PC-3 (cell line): Measurements from ENCODE around the gene HBD.

Experiments
- EZH2 ChIP-seq: fragments of 300-600 bp; sonication (generic); IDR thresholded peaks from one replicate; pipeline ENCODE4 v1.6.1; 2017; ENCODE audit warnings: antibody characterized with exemption, mild to moderate bottlenecking, low read length; ENCODE audit not compliant: unreplicated experiment
- EZH2phosphoT487 ChIP-seq: fragments of 300-600 bp; sonication (generic); IDR thresholded peaks from 2 replicates; pipeline ENCODE4 v1.6.1; 2018; ENCODE audit warnings: mild to moderate bottlenecking, antibody characterized with exemption, low read length, borderline replicate concordance
- TF ChIP-seq, protein P1 (sequence below): fragments of 300-600 bp; sonication (generic); conservative IDR thresholded peaks from 2 replicates; pipeline ENCODE4 v1.5.1; 2017; ENCODE audit warnings: antibody characterized with exemption, low read depth, mild to moderate bottlenecking, low read length

DNA sequence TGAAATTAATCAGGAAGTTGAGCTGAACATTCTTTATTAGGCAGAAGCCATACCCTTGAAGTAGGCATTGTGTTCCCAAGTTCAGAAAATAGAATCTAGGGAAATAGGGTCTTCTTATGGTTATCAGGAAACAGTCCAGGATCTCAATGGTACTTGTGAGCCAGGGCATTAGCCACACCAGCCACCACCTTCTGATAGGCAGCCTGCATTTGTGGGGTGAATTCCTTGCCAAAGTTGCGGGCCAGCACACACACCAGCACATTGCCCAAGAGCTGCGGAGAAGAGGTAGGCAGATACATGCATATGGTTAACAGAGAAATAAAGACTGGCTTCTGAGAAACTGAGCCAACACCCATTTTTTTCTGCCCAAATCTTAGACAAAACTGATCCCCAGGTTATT lies 1.5 kb downstream of the HBD start:
- TF ChIP-seq, protein P1, sequence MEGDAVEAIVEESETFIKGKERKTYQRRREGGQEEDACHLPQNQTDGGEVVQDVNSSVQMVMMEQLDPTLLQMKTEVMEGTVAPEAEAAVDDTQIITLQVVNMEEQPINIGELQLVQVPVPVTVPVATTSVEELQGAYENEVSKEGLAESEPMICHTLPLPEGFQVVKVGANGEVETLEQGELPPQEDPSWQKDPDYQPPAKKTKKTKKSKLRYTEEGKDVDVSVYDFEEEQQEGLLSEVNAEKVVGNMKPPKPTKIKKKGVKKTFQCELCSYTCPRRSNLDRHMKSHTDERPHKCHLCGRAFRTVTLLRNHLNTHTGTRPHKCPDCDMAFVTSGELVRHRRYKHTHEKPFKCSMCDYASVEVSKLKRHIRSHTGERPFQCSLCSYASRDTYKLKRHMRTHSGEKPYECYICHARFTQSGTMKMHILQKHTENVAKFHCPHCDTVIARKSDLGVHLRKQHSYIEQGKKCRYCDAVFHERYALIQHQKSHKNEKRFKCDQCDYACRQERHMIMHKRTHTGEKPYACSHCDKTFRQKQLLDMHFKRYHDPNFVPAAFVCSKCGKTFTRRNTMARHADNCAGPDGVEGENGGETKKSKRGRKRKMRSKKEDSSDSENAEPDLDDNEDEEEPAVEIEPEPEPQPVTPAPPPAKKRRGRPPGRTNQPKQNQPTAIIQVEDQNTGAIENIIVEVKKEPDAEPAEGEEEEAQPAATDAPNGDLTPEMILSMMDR: no peak
- TF ChIP-seq EZH2 (no peak), EZH2phosphoT487 (no peak)
